ENCODE results near the gene PCDHGA3.

DNA sequence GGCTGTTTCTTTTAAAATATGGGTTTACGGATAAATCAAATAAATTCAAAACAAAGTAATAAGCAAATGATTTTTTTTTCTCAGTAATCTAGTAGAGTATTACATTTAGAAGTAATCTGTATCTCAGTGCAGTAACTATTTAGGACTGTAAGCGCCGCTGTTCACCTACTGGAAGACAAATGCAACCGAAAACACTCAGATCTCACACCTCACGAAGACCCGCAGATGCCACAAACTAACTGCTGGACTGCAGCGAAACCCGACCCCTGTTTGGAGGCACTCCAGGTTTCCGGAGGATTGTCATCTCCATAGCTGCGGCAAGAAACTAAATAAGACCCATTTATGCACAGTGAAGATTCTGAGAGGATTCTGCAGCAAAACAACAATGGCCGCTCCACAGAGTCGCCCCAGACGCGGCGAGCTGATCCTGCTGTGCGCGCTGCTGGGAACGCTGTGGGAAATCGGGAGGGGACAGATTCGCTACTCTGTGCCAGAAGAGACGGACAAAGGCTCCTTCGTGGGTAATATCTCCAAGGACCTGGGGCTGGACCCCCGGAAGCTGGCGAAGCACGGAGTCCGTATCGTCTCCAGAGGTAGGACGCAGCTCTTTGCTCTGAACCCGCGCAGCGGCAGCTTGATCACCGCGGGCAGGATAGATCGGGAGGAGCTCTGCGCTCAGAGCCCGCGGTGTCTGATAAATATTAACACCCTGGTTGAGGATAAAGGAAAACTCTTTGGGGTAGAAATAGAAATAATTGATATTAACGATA lies 49.0 kb downstream of the PCDHGA3 start, which contains the start of gene PCDHGA8:
- TF ChIP-seq, protein P1, sequence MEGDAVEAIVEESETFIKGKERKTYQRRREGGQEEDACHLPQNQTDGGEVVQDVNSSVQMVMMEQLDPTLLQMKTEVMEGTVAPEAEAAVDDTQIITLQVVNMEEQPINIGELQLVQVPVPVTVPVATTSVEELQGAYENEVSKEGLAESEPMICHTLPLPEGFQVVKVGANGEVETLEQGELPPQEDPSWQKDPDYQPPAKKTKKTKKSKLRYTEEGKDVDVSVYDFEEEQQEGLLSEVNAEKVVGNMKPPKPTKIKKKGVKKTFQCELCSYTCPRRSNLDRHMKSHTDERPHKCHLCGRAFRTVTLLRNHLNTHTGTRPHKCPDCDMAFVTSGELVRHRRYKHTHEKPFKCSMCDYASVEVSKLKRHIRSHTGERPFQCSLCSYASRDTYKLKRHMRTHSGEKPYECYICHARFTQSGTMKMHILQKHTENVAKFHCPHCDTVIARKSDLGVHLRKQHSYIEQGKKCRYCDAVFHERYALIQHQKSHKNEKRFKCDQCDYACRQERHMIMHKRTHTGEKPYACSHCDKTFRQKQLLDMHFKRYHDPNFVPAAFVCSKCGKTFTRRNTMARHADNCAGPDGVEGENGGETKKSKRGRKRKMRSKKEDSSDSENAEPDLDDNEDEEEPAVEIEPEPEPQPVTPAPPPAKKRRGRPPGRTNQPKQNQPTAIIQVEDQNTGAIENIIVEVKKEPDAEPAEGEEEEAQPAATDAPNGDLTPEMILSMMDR (IDR thresholded peaks at IDR 0.05), result no peak
- TF ChIP-seq ZNF121 (CRISPR knock-in tag; IDR thresholded peaks at IDR 0.05), result no peak
- no peak for TF ChIP-seq TP53 (CRISPR knock-in tag; IDR thresholded peaks at IDR 0.05)
- TF ChIP-seq ATF1 (CRISPR knock-in tag; IDR thresholded peaks at IDR 0.05), result no peak
- TF ChIP-seq, protein P2, sequence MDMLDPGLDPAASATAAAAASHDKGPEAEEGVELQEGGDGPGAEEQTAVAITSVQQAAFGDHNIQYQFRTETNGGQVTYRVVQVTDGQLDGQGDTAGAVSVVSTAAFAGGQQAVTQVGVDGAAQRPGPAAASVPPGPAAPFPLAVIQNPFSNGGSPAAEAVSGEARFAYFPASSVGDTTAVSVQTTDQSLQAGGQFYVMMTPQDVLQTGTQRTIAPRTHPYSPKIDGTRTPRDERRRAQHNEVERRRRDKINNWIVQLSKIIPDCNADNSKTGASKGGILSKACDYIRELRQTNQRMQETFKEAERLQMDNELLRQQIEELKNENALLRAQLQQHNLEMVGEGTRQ (CRISPR knock-in tag; IDR thresholded peaks at IDR 0.05), result no peak
- TF ChIP-seq ETV6 (CRISPR knock-in tag; IDR thresholded peaks at IDR 0.05), result no peak
- no peak for TF ChIP-seq RELA (CRISPR knock-in tag; IDR thresholded peaks at IDR 0.05; ENCODE audit: borderline replicate concordance)
- TF ChIP-seq, protein P3, sequence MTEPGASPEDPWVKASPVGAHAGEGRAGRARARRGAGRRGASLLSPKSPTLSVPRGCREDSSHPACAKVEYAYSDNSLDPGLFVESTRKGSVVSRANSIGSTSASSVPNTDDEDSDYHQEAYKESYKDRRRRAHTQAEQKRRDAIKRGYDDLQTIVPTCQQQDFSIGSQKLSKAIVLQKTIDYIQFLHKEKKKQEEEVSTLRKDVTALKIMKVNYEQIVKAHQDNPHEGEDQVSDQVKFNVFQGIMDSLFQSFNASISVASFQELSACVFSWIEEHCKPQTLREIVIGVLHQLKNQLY (CRISPR knock-in tag; IDR thresholded peaks at IDR 0.05), result no peak
